GM19452 (cell line): ENCODE data around the gene KRT5.
"Not testable (repeated sequence)": the region's sequence is repeated elsewhere in the genome, so short reads cannot be mapped to it uniquely, and the experiment has no call there.

Experiments used
- ATAC-seq: cut with Tn5 transposase; IDR thresholded peaks from one replicate; pipeline ENCODE4 v1.9.1; 2021; ENCODE audit not compliant: unreplicated experiment

KRT5 gene

GRCh38 chr12:52522346-52523011 is 2.3 kb upstream of the KRT5 start:
- ATAC-seq, result no peak

DNA sequence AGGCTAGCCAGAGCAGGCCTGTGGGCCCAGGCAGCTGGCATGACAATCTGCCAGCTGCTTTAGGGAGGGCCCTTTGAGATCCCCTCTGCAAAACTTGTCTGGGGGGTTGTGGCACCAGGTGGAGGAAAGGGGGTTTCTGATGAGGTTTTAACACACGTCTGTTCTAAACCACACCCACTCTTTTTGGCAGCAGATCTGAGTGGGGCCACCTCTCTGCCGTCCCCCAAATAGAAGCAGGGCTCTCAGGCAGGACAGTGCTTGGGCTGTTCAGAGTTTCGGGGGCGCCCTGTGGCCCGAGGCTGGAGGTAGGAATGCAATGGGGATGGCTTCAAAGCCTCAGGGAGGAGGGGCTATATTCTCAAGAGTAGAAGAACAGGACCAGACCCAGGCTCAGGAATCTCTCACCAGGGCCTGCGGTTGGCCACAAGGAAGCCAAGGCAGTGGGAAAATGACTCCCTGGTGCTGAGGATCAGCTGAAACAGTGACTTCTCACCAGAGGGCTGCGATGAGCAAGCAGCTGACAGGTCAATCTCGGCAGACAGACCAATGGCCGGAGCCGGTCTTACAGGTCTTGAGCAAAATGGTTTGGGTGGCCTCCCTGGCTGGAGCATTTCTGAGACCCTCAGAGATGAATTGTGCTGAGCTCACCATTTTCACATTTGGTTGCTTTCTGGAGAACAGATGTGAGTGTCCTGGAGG is 1.5 kb upstream of the KRT5 start:
- ATAC-seq, result no peak

DNA sequence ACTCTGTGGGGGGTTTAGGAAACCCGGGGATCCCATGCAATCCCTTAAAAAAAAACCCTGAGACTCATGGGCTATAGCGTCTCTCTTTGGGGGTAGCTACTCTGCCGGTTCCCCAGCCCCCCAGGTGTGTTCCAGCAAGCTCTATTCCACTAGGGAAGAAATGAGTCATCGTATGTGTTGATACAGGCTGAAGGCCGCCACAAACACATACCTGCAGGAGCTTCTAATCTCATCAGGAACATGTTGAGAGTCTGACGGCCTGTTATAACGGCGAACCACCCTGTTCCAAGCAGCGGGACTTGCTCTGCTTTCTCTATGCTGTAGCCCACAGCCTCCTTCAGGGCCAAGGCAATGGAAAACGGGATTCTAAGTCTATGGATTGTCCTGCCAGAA is 977 bp upstream of the KRT5 start:
- no peak for ATAC-seq

DNA sequence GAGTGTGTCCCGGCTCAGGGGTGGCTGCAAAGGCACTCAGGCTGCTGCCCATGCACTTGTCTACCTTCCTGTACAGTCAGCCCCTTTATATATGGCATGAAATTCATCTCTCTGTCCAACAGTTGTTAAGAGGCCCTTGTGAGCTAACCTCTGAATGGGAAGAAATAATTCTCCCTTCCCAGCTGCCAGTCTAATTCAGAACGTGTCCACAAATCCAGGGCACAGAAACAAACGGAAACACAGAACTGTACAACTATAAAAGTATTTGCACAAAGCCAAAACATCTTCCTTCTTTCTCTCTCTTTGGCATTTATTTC is 849 bp downstream of the KRT5 start:
- no peak for ATAC-seq

DNA sequence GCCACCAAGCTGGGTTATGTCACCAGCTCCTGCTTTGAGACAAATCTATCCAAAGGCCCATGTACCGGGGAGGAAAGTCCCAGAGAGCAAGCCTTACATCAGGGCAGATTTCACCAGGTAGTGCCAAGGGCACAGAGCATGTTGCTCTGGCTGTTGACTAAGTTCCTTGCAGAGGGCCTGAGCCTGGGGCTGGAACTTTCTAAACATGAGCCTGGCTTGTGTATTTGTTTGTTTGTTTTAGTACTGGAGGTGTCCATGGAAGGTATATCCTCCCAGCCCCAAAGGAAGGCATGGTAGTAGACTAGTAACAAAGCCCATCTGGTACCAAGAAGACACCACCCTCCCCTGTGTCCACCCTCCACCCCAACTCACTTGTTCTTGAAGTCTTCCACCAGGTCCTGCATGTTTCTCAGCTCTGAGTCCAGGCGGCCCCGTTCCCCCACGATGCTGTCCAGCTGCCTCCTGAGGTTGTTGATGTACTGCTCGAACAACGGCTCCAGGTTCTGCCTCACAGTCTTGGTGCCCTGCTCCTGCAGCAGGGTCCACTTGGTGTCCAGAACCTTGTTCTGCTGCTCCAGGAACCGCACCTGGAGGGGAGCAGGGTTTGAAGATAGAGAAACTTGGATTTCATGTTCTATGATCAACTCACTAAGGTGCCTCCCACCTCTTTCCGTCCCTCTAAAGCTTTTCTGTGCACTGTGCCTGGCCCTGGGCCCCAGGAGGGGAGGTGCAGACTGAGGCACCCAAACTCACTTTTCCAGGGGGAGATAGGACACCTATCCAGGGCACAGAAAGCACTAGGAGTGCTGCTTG is 1.4 kb downstream of the KRT5 start:
- ATAC-seq, result no peak

DNA sequence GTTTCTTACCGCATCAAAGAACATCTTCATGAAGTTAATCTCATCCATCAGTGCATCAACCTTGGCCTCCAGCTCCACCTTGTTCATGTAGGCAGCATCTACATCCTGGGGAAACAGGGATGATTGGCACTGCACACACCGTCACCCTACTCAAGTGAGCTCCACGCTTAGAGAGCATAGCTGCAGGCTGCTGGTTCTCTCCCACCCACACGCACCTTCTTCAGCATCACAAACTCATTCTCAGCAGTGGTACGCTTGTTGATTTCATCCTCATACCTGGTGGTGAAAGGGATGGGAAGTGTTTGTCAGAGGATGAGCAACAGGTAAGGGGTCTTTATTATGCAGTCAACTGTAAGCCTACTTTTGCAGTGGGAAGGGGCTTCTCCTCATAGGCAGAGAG is 2.3 kb downstream of the KRT5 start:
- ATAC-seq, result no peak

DNA sequence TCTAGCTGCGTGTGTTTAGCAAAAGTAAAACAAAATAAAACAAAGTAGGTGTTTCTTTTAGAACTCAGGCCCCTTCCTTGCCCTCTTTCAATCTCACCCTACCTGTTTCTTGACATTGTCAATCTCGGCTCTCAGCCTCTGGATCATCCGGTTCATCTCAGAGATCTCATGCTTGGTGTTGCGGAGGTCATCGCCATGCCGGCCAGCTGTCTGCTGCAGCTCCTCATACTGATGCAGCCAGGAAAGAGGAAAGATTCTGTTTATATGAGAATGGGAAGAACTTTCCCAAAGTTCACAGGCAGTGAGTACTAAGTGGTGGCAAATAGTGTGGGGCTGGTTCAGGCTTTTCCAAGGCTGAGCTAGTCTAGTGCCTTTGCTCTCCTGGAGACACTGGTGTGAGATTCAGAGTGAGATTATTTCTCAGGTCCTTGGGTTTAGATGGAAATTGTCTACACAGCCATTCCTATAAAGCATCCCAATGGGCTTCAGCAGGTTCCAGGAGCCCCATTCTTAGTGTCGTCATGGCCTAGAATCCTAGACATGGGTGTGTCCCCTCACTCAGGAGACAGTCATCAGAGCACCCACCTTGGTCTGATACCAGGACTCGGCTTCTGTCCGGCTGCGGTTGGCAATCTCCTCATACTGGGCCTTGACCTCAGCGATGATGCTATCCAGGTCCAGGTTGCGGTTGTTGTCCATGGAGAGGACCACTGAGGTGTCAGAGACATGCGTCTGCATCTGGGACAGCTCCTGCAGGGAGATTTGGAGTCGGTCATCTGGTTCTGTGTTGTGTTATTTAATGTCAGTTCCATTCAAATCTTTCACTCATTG is 3.0 kb downstream of the KRT5 start:
- no peak for ATAC-seq

- no peak for ATAC-seq
These were observed 4.0 kb downstream of the KRT5 start for GRCh38 chr12:52515927-52516831.

DNA sequence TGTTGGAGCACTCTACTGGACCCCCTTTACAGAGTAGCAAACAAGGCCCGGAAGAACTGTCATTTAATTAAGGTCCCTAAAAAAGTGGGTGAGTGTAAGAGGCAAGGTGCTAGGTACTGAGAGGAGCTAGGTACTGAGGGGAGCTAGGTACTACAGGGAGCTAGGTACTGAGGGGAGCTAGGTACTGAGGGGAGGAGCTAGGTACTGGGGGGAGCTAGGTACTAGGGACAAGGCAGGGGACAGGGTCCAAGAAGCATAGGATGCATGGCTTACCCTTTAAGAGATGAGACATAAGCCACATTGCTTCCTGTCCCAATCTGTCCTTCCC is 4.9 kb downstream of the KRT5 start:
- no peak for ATAC-seq

GRCh38 chr12:52514471-52515318 is 5.5 kb downstream of the KRT5 start:
- ATAC-seq, result no peak

DNA sequence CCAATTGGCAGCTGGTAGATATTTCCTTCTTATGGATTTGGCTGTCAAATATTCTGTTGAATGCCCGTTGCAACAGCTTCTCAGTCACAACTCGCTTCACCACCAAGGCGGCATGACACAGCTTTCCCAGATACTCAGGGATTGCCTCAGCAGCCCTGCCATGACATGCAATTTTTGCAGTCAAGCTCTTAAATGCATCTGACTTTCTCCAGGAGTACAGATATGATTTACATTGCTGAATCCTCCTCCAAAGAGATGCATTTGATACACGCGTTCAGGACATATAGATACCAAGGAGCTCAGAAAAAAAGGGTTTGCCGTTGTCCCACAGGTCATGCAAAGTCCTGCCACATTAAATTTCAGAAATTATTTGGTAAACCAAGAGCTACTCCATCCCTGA is 6.5 kb downstream of the KRT5 start:
- no peak for ATAC-seq

DNA sequence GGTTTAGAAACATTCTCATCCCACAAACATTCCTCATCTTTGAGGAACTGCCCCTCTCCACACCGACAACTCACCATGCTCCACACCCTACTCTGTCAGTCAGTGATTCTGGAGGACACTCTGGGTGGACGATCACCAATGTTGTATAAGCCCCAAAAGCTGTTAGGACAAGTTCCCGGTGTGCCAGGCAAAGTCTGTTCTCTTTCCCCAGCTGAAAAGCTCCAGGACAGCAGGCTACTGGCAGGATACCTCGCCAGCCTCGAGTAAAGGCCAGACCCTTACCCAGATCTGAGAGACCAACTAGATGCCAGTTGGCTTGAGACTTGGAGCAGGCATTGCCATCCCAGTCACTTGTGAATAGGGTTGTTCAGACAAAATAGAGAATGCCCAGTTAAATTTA is 12.0 kb downstream of the KRT5 start:
- no peak for ATAC-seq

DNA sequence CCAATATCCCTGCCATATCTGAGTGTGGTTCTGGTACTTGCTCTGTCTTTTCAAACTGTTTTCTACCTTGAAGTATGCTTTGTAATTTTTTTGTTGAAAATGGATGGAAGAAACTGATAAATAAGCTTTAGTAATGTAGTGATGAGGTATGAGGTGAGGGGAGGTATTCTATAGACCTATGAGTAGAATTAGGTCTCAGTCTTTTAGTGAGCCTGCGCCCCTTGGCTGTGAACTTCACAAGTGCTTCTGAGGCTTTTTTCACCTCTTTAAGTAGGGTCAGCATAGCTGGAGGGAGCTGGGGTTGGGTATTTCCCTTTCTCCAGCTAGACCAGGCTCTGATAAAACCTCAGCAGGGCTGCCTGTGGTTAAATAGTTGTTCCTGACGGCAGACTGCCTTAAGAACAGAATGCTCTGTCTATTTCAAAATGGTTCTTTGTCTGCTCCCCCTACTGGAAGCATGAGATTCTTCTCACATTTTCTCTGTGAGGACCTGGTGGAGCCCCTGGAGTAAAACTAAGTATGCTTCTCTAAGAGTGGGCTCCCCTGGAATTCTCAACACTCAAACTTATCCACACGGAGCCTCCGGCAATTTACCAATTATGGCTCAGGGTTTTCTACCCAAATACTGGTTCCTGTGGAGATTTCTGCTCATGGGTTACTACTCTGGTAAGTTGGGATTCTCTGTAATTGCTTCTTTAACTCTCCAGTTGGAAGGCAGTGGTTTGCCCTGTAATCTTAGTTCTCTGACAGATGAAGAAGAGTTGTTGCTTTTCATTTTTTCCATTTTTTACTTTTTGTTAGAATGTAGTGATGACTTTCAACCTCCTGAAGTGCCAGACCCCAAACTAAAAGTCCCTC is 13.1 kb downstream of the KRT5 start:
- no peak for ATAC-seq

DNA sequence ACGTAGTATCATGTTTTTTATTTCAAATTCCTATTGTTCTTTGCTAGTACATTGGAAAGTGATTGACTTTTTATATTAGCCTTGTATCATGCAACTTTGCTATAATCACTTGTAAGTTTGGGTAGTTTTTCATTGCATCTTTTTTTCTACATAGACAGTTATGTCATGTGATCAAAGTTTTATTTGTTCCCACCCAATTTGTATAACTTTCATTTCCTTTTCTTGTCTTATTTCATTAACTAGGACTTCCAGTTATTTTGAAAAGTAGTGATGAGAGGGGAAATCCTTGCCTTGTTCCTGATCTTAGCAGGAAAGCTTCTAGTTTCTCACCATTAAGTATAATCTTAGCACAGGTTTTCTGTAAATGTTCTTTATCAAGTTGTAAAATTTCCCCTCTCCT is 17.3 kb downstream of the KRT5 start:
- ATAC-seq, result no peak

DNA sequence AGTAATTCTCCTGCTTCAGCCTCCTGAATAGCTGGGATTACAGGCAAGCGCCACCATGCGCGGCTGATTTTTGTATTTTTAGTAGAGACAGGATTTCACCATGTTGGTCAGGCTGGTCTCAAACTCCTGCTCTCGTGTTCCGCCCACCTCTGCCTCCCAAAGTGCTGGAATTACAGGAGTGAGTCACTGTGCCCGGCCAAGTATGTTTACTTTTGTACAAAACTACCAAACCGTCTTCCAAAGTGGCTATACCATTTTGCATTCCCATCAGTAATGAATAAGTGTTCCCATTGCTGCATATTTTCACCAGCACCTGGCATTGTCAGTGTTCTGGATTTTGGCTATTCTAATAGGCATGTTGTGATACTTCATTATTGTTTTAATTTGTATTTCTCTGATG is 18.7 kb downstream of the KRT5 start:
- ATAC-seq, result no peak

DNA sequence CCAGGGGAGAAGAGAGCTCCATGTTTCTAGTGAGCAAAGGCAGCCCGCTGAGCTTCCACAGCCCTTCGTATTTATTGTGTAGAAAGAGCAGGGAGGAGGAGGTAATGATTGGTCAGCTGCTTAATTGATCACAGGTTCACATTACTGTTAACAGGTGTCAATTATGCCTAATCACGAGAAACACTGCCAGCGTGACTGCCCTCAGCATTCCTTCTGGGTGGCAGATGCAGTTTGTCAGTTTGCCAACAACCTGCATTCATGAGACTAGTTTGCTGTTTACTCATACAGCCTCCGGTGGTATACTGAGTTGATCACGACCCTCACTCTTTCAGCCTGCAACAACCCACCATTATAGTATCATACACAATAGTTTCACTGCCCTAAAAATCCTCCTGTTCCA is 19.6 kb downstream of the KRT5 start:
- ATAC-seq, result not testable (repeated sequence)

DNA sequence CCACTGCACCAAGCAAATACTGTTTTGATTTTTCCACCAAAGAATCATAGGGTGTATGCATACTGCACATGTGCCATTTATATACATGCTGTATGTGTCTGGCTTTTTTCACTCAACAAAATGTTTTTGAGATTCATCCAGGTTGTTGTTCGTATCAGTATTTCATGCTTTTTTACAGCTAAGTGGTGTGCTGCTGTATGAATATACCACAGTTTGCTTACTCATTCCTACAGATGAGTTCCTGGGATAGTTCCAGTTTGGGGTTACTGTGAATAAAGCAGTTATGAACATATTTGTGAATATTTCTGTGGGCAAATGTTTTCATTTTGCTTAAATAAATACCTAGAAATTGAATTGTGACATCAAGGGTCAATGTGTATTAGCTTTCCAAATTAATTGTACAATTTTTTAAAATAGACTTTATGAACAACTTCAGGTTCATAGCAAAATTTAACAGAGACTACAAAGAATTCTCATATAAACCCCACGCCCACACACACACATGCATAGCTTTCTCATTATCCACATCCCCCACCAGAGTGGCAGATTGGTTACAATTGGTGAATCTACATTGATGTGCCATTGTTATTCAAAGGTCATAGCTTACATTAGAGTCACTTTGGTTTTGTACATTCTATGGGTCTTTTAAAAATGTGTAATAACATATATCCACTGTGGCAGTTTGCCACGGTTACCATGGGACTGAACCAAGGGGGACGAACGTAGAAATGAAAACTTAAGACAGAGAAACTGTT is 20.2 kb downstream of the KRT5 start:
- ATAC-seq, result no peak

DNA sequence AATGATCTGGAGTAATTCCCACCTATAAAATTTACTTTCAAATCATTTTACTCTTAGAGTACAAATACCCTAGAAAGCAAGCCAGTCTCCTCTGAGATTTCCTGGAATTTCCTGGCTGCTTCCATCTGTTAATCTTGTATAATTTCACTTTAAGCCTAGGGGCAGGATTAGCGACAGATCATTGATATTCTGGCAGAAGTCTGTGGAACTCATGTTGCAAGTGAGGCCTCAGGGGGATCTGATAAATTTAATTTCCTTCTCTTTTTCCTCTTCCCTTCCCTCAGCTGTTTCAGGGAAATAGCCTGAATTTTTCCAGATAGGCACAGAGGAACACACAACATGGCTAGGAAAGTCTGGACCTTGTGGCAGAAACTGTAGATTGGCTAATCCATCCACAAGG is 21.2 kb downstream of the KRT5 start:
- ATAC-seq, result no peak
